ENCODE measurements around the gene TMEM43.

Gene TMEM43

DNA sequence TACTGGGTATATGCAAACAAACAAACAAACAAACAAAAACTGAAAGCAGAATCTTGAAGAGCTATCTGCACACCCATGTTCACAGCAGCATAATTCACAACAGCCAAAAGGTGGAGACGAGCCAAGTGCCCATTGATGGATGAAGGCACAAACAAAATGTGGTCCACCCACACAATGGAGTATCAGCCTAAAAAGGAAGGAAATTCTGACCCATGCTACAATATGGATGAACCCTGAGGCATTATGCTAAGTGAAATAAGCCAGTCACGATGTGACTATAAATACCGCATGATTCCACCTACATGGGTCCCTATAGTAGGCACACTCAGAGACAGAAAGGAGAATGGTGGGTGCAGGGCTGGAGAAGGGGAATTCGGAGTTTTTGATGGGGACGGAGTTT is 29.4 kb downstream of the TMEM43 start:
- DNase-seq, result no peak
- TF ChIP-seq, protein P1, sequence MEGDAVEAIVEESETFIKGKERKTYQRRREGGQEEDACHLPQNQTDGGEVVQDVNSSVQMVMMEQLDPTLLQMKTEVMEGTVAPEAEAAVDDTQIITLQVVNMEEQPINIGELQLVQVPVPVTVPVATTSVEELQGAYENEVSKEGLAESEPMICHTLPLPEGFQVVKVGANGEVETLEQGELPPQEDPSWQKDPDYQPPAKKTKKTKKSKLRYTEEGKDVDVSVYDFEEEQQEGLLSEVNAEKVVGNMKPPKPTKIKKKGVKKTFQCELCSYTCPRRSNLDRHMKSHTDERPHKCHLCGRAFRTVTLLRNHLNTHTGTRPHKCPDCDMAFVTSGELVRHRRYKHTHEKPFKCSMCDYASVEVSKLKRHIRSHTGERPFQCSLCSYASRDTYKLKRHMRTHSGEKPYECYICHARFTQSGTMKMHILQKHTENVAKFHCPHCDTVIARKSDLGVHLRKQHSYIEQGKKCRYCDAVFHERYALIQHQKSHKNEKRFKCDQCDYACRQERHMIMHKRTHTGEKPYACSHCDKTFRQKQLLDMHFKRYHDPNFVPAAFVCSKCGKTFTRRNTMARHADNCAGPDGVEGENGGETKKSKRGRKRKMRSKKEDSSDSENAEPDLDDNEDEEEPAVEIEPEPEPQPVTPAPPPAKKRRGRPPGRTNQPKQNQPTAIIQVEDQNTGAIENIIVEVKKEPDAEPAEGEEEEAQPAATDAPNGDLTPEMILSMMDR (IDR thresholded peaks at IDR 0.05; ENCODE audit: low read depth, low read length), result no peak
- Histone ChIP-seq H3K9me3 (ENCODE audit: severe bottlenecking) (no peaks in the 10 kb centered on the region), H3K27ac (no peak overlapping the region), H3K4me3 (ENCODE audit: low read depth, low read length) (no peak overlapping the region), H3K36me3 (peaks cover 54% of the 10 kb centered on the region), H3K27me3 (ENCODE audit: insufficient read depth, low read depth, severe bottlenecking) (no peaks in the 10 kb centered on the region)

DNA sequence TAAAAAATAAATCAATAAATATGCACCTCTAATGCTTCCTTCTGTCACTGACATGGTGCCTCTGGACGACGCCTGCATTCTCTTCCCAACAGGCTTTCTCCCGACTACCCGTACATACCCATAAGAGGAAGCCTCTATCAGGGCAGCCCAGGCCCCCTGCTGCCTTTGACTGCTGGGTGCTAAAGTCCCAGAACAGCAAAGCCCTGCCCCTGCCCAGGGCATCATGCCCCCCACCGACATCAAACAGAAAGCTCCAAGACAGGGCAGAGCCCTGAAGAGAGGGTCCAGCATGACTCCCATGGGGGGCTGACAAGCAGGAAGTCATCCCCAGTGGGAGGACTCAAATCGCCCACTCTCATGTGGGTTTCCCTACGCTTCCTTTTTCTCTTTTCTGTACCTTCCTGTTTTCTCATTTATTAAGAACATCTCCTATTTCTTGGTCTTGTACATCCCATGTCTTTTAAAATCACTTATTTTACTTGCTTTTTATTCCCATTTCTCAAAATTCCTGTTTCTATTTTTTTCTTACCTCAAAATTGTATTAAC is 30.1 kb downstream of the TMEM43 start:
- Histone ChIP-seq H3K9me3 (ENCODE audit: severe bottlenecking) (no peaks in the 10 kb centered on the region), H3K27me3 (ENCODE audit: insufficient read depth, low read depth, severe bottlenecking) (no peaks in the 10 kb centered on the region), H3K27ac (no peak overlapping the region), H3K36me3 (peaks cover 59% of the 10 kb centered on the region), H3K4me3 (ENCODE audit: low read depth, low read length) (no peak overlapping the region)
- DNase-seq, result no peak
- TF ChIP-seq, protein P1 (IDR thresholded peaks at IDR 0.05; ENCODE audit: low read depth, low read length), result no peak

DNA sequence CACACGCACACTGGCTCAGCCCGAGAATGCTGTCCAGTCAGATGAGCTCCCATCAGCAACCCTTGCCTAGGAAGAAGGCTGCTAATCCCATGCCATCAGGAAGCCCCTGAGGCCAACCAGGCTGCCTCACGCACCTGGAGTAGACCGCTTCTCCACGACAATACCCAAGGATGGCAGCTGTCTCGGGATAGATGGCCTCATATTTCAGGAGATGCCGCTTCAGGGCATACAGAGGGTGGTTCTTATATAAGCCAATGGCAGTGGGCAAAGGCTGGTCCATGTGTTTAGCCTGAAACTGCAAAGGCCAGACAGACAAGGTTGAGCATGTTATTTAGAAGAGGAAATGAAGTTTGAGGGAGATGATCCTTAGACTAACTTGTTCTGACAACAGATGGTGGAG is 31.3 kb downstream of the TMEM43 start:
- peaks cover 68% of the 10 kb centered on the region for H3K36me3 ChIP-seq
- TF ChIP-seq, protein P1 (IDR thresholded peaks at IDR 0.05; ENCODE audit: low read depth, low read length), result no peak
- no peaks in the 10 kb centered on the region for H3K27me3 ChIP-seq (ENCODE audit: insufficient read depth, low read depth, severe bottlenecking)
- DNase-seq, result peak; percentile 53
- H3K4me3 ChIP-seq (ENCODE audit: low read depth, low read length), result no peak overlapping the region
- peaks cover 3% of the 10 kb centered on the region for H3K9me3 ChIP-seq (ENCODE audit: severe bottlenecking)
- peak overlapping the region; percentile 17 for H3K27ac ChIP-seq

DNA sequence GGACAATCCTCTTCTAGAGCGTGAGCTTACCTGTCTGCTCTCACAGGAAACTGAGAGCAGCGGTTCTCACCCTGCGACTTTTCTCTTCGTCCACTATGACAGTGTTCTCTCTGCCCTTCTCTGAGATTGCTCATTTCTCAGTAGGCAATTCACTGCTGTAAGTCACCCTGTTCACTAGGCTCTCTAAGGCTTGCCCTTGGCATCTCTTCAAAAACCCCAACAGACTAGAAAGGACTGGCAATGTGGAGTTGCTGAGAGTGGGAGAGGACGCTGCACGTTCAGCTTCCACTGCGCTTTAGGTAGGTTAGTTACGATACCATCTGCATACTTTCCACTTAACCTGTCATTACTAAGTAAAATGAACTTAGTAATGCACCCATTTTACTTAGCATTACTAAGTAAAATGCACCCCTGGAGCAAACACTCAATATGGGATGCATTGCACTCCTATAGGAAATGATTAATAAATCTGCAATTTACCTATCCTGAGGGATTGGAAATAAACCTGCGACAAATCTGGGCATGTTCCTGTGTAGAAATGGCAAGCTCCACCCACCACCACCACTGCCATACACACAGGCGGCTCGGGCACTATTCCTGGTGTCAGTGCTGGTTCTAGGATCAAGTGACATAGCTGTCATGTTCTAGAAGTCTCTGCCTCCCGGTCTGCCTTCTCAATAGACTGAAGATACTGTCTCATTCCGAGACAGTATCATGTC is 32.1 kb downstream of the TMEM43 start:
- DNase-seq, result no peak
- TF ChIP-seq, protein P1 (IDR thresholded peaks at IDR 0.05; ENCODE audit: low read depth, low read length), result no peak
- Histone ChIP-seq H3K27me3 (ENCODE audit: insufficient read depth, low read depth, severe bottlenecking) (no peaks in the 10 kb centered on the region), H3K27ac (peak overlapping the region; percentile 23), H3K36me3 (peaks cover 69% of the 10 kb centered on the region), H3K9me3 (ENCODE audit: severe bottlenecking) (peaks cover 3% of the 10 kb centered on the region), H3K4me3 (ENCODE audit: low read depth, low read length) (no peak overlapping the region)

DNA sequence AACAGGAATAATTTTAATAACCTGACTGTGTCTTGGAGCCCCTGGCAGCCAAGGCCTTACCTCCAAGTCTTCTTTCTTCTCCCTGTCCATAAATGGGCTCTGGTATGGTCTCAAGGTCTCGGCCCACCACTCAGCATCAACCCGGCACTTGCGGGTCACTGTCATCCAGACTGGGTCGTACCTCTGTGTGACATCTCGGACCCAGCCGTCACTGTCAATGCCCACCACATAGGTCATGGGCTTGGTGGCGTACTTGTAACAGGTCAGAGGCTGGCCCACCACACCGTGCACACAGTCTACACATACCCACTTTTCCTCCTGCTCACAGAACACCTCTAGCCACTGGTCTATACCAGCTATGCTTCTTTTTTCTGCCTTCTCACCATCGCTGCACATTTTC is 33.1 kb downstream of the TMEM43 start:
- peaks cover 75% of the 10 kb centered on the region for H3K36me3 ChIP-seq
- H3K9me3 ChIP-seq (ENCODE audit: severe bottlenecking), result peaks cover 3% of the 10 kb centered on the region
- TF ChIP-seq, protein P1 (IDR thresholded peaks at IDR 0.05; ENCODE audit: low read depth, low read length), result no peak
- no peak for DNase-seq
- no peak overlapping the region for H3K4me3 ChIP-seq (ENCODE audit: low read depth, low read length)
- no peak overlapping the region for H3K27ac ChIP-seq
- no peaks in the 10 kb centered on the region for H3K27me3 ChIP-seq (ENCODE audit: insufficient read depth, low read depth, severe bottlenecking)

All from WERI-Rb-1 (cell line).